ENCODE measurements around the gene TTC22. TPM values are rescaled to one million over a fixed set of nuclear protein-coding genes. Genes with fewer than 3 reads are reported as not detected.

Gene TTC22
- total RNA-seq, 1 experiment from 2014 or later = not detected

DNA sequence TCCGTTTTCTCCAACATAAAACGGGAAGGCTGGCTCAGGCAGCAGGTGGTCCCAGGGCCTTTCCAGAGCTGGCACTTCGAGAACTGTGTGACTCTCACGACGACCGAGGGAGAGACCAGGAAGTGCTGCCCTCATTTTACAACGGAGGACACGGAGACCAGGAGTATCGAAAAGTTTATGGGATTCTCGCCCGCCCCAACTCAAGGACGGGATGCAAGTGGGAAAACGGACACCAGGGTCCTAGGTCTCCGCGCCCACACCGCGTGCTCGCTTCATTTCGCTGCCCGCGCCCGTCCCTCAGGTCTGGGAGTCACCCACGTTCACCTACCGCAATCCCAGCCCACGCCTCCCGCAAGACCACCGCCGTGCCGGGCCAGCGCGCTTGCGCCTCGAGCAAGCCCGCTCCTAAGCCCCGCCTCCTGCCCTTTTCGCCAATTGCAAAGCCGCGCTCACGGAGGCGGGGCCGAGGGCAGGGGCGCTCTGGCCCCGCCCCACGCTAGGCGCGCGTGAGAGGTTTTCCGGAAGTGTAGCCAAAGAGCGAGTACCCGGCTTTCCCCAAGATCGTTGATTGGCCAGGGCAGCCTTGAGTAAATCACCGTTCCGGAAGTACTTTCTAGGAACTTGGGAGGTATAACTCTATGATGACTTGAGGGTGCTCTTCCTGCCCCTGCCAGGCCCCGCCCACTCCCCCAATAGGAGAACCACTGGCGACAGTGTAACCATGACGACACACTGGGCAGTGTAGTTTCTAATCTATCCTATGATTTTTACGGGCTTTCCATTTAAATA is 36.8 kb downstream of the TTC22 start, which contains the start of gene PARS2:
Gene PARS2, minus strand, starts transcription at position 391 of the 789 bp plus-strand sequence. CDS start 5,362 bp downstream, outside the sequence.
- in situ Hi-C loops (cut with HindIII; ENCODE audit: low sequenced_read_pairs) = no loop called here
- DNase-seq (ENCODE audit: low spot score) = peak; percentile 99

DNA sequence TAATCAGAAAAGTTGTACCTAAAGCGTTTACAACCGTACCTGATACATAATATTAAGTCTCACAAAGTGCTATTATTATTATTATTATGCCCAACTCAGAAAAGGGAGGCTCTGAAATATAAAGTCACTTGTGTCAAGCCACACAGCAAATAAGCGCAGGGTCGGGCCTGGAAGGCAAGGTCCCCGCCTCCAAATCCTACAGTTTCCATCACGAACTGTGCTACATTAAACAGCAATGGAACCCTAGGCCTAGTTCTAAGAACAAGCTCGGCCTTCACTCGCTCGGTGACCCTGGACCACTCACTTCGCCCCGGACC is 37.3 kb downstream of the TTC22 start:
- in situ Hi-C loops (cut with HindIII; ENCODE audit: low sequenced_read_pairs) = no loop called here
- no peak for DNase-seq (ENCODE audit: low spot score)

DNA sequence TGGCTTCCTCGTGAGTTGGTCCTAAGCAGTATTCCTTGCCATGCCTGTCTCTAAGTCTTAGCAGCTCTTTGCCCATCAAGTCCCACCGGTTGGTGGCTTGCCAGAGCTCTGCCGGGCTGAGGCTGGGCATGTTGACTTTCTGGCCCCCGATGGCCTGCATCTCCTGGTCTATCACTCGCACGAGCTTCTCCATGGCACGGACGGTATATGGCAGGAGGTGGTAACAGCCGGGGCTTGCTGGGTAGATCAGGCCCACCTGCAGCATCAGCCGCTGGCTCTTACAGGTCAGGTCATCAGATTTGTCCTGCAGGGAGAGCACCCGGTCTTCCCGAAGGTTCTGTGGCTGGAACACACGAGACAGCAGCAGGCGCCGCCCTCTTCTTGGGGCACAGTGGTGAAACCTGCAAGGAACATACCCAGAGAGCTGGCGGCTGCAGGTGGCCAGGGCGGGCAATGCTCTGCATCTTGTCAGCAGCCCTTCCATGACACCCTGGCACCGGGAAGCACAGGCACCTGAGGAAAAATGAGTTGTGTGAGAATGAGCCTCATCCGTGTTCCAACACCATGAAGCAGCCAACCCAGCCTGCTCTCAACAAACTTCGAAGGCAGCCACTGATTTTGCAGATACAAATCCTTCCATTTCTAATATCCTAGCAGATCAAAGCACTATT is 42.3 kb downstream of the TTC22 start:
- no peak for DNase-seq (ENCODE audit: low spot score)
- in situ Hi-C loops (cut with HindIII; ENCODE audit: low sequenced_read_pairs) = no loop called here

DNA sequence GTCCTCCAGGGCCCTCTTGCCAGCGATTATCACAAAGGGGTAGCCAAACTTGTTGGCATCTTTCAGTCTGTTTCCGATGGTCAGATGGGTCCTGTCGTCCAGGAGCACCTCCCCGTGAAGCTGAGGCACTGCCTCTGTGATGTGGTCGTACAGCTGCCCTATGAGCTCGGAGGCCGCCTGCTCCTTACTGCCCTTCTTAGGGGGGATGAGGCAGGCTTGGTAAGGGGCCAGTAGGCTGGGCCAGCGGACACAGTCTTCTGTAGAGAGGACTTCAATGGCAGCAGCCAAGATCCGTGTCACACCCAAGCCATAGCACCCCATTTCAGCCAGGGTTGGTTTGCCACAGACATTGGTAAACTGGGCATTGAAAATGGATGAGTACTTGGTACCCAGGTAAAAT is 43.3 kb downstream of the TTC22 start:
- no peak for DNase-seq (ENCODE audit: low spot score)
- in situ Hi-C loops (cut with HindIII; ENCODE audit: low sequenced_read_pairs) = no loop called here

DNA sequence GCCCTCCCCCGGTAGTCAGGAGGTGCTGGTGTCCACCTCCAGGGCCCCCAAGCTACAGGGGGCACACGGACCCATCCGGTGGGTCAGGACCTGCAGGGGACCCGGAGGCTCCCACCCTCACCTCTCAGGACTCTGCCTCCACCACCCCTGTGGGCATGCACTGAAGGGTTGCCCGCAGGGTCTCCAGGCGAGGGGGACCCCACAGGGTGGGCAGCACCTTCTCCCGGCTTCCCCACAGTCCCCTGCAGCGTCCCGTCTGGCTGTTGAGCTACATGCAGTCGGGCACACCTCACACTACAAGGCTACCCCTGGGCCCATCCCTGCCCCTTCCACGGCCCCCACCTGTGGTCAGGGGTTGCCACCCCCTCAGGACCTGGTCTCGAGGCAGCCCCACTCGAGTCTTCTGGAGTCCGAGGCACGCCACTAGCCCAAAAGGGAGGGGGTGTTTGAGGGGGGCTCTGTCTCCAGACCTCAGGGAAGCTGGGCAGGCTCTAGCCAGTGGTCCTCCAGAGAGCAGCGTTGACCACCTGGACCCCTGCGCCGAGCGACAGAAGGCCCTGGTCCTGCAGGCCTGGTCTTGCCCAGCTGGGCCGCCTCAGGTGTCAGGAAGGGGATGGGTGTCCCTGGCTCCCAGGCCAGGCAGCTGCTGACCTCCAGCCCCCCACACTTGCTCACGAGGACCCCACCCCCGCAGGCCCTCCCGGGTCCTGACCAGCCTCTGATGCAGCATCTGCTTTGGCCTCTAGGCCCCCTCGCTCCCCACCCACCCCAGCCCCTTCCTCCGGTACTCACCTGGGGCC is 46.4 kb downstream of the TTC22 start:
- no peak for DNase-seq (ENCODE audit: low spot score)
- in situ Hi-C loops (cut with HindIII; ENCODE audit: low sequenced_read_pairs) = no loop called here

- no peak for DNase-seq (ENCODE audit: low spot score)
- in situ Hi-C loops (cut with HindIII; ENCODE audit: low sequenced_read_pairs) = no loop called here
Measured at GRCh38 chr1:54754045-54754444, 47.1 kb downstream of the TTC22 start.

DNA sequence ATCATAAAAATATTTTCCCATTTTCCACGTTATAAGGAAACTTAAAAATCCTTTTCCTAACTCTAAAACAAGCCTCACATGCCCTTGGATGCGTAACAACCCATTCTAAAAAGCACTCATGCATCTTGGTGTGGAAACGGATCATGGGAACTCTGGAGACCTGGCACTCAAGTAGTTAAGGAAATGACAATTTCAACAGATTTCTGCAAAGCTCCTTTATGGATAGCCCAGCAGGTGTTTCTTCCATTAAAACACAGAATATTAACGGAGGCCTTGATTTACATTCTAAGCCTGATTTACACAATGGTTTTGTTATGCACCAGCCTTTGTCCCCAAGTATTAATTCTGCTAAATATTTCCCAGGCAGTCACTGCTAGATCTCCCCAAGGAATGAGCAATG is 49.7 kb downstream of the TTC22 start:
- DNase-seq (ENCODE audit: low spot score) = no peak
- in situ Hi-C loops (cut with HindIII; ENCODE audit: low sequenced_read_pairs) = no loop called here

GRCh38 chr1:54750596-54750995 is 50.5 kb downstream of the TTC22 start:
- in situ Hi-C loops (cut with HindIII; ENCODE audit: low sequenced_read_pairs) = no loop called here
- no peak for DNase-seq (ENCODE audit: low spot score)

- in situ Hi-C loops (cut with HindIII; ENCODE audit: low sequenced_read_pairs) = no loop called here
Measured at GRCh38 chr1:54748094-54748835, 52.9 kb downstream of the TTC22 start.

GRCh38 chr1:54745864-54746263 is 55.3 kb downstream of the TTC22 start:
- no peak for DNase-seq (ENCODE audit: low spot score)
- in situ Hi-C loops (cut with HindIII; ENCODE audit: low sequenced_read_pairs) = no loop called here

More at GRCh38 chr1:54748094-54748835, 52.9 kb downstream of the TTC22 start:
- no peak for DNase-seq (ENCODE audit: low spot score)

DNA sequence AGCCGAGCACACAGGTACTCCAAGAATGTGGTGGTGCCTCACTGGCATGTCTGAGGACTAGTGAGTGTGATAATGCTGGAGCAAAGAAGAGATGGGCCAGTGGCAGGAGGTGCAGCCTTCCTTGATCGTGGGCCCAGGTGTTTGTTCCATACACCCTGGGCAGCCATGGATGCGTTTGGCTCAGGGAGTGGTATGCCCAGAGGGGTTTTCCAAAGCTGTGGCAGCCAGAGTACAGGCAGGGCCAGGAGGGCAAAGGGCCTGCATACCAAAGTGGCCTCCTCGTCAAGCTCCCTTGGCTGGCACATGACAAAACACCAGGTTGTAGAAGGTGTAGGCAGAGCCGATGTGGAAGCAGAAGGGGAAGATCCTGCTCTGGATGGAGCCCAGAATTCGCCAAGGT is 55.8 kb downstream of the TTC22 start:
- in situ Hi-C loops (cut with HindIII; ENCODE audit: low sequenced_read_pairs) = no loop called here
- no peak for DNase-seq (ENCODE audit: low spot score)

GRCh38 chr1:54744696-54745095 is 56.4 kb downstream of the TTC22 start:
- in situ Hi-C loops (cut with HindIII; ENCODE audit: low sequenced_read_pairs) = no loop called here

GRCh38 chr1:54743416-54744226 is 57.5 kb downstream of the TTC22 start:
- in situ Hi-C loops (cut with HindIII; ENCODE audit: low sequenced_read_pairs) = no loop called here
- DNase-seq (ENCODE audit: low spot score) = no peak

More at GRCh38 chr1:54744696-54745095, 56.4 kb downstream of the TTC22 start:
- DNase-seq (ENCODE audit: low spot score) = no peak

DNA sequence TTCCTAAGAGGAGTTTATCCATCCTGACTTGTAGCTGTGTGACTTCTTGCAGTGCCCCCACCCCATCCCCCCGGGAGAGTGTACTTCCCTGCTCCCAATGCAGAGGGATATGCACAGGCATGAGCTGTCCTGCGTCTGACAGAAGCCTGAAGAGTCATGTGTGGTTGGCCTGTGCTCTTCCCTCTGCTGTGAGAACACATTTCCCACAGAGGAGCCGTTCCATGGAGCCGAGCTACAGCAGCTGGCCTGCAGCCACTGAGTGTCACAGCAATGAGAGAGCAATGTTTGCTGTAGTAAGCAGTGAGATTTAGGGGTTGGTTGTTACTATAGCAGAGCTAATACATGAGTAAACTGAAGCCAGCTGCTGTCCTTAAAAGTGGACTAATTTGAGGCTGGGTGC is 58.8 kb downstream of the TTC22 start:
- in situ Hi-C loops (cut with HindIII; ENCODE audit: low sequenced_read_pairs) = no loop called here
- DNase-seq (ENCODE audit: low spot score) = no peak

- in situ Hi-C loops (cut with HindIII; ENCODE audit: low sequenced_read_pairs) = no loop called here
- DNase-seq (ENCODE audit: low spot score) = peak; percentile 50
Measured at GRCh38 chr1:54741531-54741930, 59.6 kb downstream of the TTC22 start.

- in situ Hi-C loops (cut with HindIII; ENCODE audit: low sequenced_read_pairs) = no loop called here
- DNase-seq (ENCODE audit: low spot score) = no peak
Measured at GRCh38 chr1:54738244-54738643, 62.9 kb downstream of the TTC22 start.

GRCh38 chr1:54736685-54737084 is 64.4 kb downstream of the TTC22 start:
- in situ Hi-C loops (cut with HindIII; ENCODE audit: low sequenced_read_pairs) = no loop called here
- no peak for DNase-seq (ENCODE audit: low spot score)
